ENCODE measurements around the gene MRTO4. TPM values are rescaled to one million over a fixed set of nuclear protein-coding genes. Genes with fewer than 3 reads are reported as not detected.

MRTO4 gene
- total and polyA plus RNA-seq, 4 donors = 9.5 to 11.1 (median 10.2) TPM

- no peaks in the 10 kb centered on the region for H3K27me3 ChIP-seq (ENCODE audit: control insufficient read depth in 4 of 4, insufficient read depth in 4 of 4, low read length in 3 of 4)
- peaks cover 31 to 68% (median 43%) of the 10 kb centered on the region in 4 donors for H3K36me3 ChIP-seq (ENCODE audit: control insufficient read depth in 4 of 4, insufficient read depth in 3 of 4, low read depth in 1 of 4, low read length in 3 of 4)
- WGBS = 83% methylated on average over 3 of the region's 3 CpGs
- H3K9me3 ChIP-seq (ENCODE audit: control insufficient read depth in 4 of 4, low read length in 3 of 4) = no peaks in the 10 kb centered on the region
- no peak for TF ChIP-seq NR2F2 (IDR thresholded peaks at IDR 0.05)
- TF ChIP-seq FOXA2 (IDR thresholded peaks at IDR 0.05) = no peak
- no peak for TF ChIP-seq HNF4A (conservative IDR thresholded peaks at IDR 0.05)
- TF ChIP-seq REST (IDR thresholded peaks at IDR 0.05) = no peak
- no peak for TF ChIP-seq RXRA (IDR thresholded peaks at IDR 0.05)
- no peak for TF ChIP-seq GABPA (IDR thresholded peaks at IDR 0.05 in 1 of 2, conservative IDR thresholded peaks at IDR 0.05 in 1 of 2)
- no peak for TF ChIP-seq RAD21 (IDR thresholded peaks at IDR 0.05)
- TF ChIP-seq ZBTB33 (IDR thresholded peaks at IDR 0.05) = no peak
- no peak for TF ChIP-seq EGR1 (IDR thresholded peaks at IDR 0.05; ENCODE audit: low read depth in 2 of 2)
- no peak for TF ChIP-seq HNF4G (IDR thresholded peaks at IDR 0.05)
- TF ChIP-seq YY1 (IDR thresholded peaks at IDR 0.05) = no peak
- no peak for TF ChIP-seq ATF3 (IDR thresholded peaks at IDR 0.05)
- no peak for TF ChIP-seq TAF1 (conservative IDR thresholded peaks at IDR 0.05)
- no peak for TF ChIP-seq FOXA1 (IDR thresholded peaks at IDR 0.05)
- TF ChIP-seq CTCF (IDR thresholded peaks at IDR 0.05; ENCODE audit: low read depth, low read length, missing input control) = no peak
- TF ChIP-seq MAX (IDR thresholded peaks at IDR 0.05) = no peak
- no peak for TF ChIP-seq SP1 (IDR thresholded peaks at IDR 0.05)
- H3K4me3 ChIP-seq (ENCODE audit: low read depth in 1 of 3, low read length in 3 of 3) = no peak overlapping the region
- no peak for DNase-seq (ENCODE audit: low spot score)
- H3K9ac ChIP-seq (ENCODE audit: low read depth in 1 of 2, low read length in 2 of 2) = no peak overlapping the region
- peaks cover 3 to 16% (median 15%) of the 10 kb centered on the region in 4 donors for H3K4me1 ChIP-seq (ENCODE audit: control insufficient read depth in 4 of 4, insufficient read depth in 4 of 4, low read length in 3 of 4)
- H3K27ac ChIP-seq (ENCODE audit: low read depth in 1 of 2, low read length in 2 of 2) = no peak overlapping the region
These were observed 22.4 kb upstream of the MRTO4 start for GRCh38 chr1:19229229-19229628.
